Measurements from ENCODE around the gene PIGQ. TPM values are rescaled to one million over a fixed set of nuclear protein-coding genes. Genes with fewer than 3 reads are reported as not detected.

PIGQ gene
- total and polyA plus RNA-seq, 2 of the 8 experiments (the other 6 are each of a cell fraction or from before 2014, with no cell fraction given): 36.0 to 49.2 TPM

- peak in 1 of 3 experiments; percentile 11; a peak in 1 of 4 replicates for TF ChIP-seq CTCF (IDR thresholded peaks at IDR 0.05; ENCODE audit: control extremely low read depth in 1 of 3, insufficient read depth in 1 of 3, low read depth in 1 of 3, low read length in 3 of 3)
Observed at GRCh38 chr16:590188-590814, 20.5 kb downstream of the PIGQ start (continued).

Data from H1 (cell line).